Gastroesophageal sphincter (tissue), 3 donors: ENCODE measurements around the gene B9D2.

Source experiments
- CTCF ChIP-seq, 4 experiments: fragments of 200-600 bp in 2 of 4; fragments of 450-650 bp in 2 of 4; sonication (generic) in 1 of 4; IDR thresholded peaks; one replicate each; pipeline ENCODE4 v1.5.1; 2017 to 2019; ENCODE audit warnings: antibody characterized with exemption in 4 of 4, mild to moderate bottlenecking in 2 of 4, moderate library complexity in 2 of 4
- EP300 ChIP-seq: sonication (generic); formaldehyde crosslinking; IDR thresholded peaks from one replicate; pipeline ENCODE4 v1.6.1; 2017; ENCODE audit warnings: antibody characterized with exemption, mild to moderate bottlenecking
- POLR2A ChIP-seq, 2 donors: fragments of 450-650 bp; IDR thresholded peaks; one replicate each; pipeline ENCODE4 v1.6.1; 2017; ENCODE audit warnings: antibody characterized with exemption in 2 of 2, mild to moderate bottlenecking in 2 of 2, moderate library complexity in 1 of 2
- POLR2AphosphoS5 ChIP-seq: sonication (generic); formaldehyde crosslinking; IDR thresholded peaks from one replicate; pipeline ENCODE4 v1.6.1; 2017; ENCODE audit warnings: antibody characterized with exemption

- no peak for TF ChIP-seq CTCF (IDR thresholded peaks at IDR 0.05)
- no peak for TF ChIP-seq EP300
- TF ChIP-seq POLR2A (IDR thresholded peaks at IDR 0.05), result no peak
- TF ChIP-seq POLR2AphosphoS5, result no peak
These were observed 809 bp upstream of the B9D2 start for GRCh38 chr19:41364524-41365391.
